GM21717 (cell line): Measurements from ENCODE around the gene NSRP1.
"Not testable (repeated sequence)": the region's sequence is repeated elsewhere in the genome, so short reads cannot be mapped to it uniquely, and the experiment has no call there.

Source experiments
- ATAC-seq: cut with Tn5 transposase; IDR thresholded peaks from one replicate; pipeline ENCODE4 v1.9.1; 2021; ENCODE audit warnings: mild to moderate bottlenecking, moderate library complexity; ENCODE audit not compliant: unreplicated experiment

The NSRP1 gene

GRCh38 chr17:30176855-30177254, 60.2 kb downstream of the NSRP1 start:
- ATAC-seq, result no peak

- no peak for ATAC-seq
Measured at GRCh38 chr17:30186761-30187160, 70.1 kb downstream of the NSRP1 start.

GRCh38 chr17:30187573-30187972, 71.0 kb downstream of the NSRP1 start:
- ATAC-seq, result no peak

GRCh38 chr17:30188211-30188939, 71.8 kb downstream of the NSRP1 start:
- ATAC-seq, result no peak

GRCh38 chr17:30191072-30191471, 74.5 kb downstream of the NSRP1 start:
- ATAC-seq, result no peak

GRCh38 chr17:30196504-30196903, 79.9 kb downstream of the NSRP1 start:
- ATAC-seq, result no peak

GRCh38 chr17:30197416-30197815, 80.8 kb downstream of the NSRP1 start:
- ATAC-seq, result no peak

GRCh38 chr17:30199600-30199999, 83.0 kb downstream of the NSRP1 start:
- ATAC-seq, result no peak

- no peak for ATAC-seq
Measured at GRCh38 chr17:30200106-30200505, 83.5 kb downstream of the NSRP1 start.

GRCh38 chr17:30200656-30201055, 84.0 kb downstream of the NSRP1 start:
- ATAC-seq, result not testable (repeated sequence)

GRCh38 chr17:30203471-30203981, 86.9 kb downstream of the NSRP1 start:
- no peak for ATAC-seq

- no peak for ATAC-seq
Measured at GRCh38 chr17:30207655-30208054, 91.0 kb downstream of the NSRP1 start.

- ATAC-seq, result no peak
Measured at GRCh38 chr17:30208214-30208613, 91.6 kb downstream of the NSRP1 start.

GRCh38 chr17:30209930-30210329, 93.3 kb downstream of the NSRP1 start:
- no peak for ATAC-seq

- no peak for ATAC-seq
Measured at GRCh38 chr17:30210366-30210765, 93.8 kb downstream of the NSRP1 start.

- no peak for ATAC-seq
Measured at GRCh38 chr17:30210901-30211300, 94.3 kb downstream of the NSRP1 start.

GRCh38 chr17:30211371-30211770, 94.8 kb downstream of the NSRP1 start:
- no peak for ATAC-seq

- peak; percentile 63 for ATAC-seq
Measured at GRCh38 chr17:30212750-30213149, 96.1 kb downstream of the NSRP1 start.

- no peak for ATAC-seq
Measured at GRCh38 chr17:30217054-30217453, 100.4 kb downstream of the NSRP1 start.

- no peak for ATAC-seq
Measured at GRCh38 chr17:30217746-30218245, 101.2 kb downstream of the NSRP1 start.

GRCh38 chr17:30218799-30219198, 102.2 kb downstream of the NSRP1 start:
- no peak for ATAC-seq

- ATAC-seq, result no peak
Measured at GRCh38 chr17:30219315-30219714, 102.7 kb downstream of the NSRP1 start.

GRCh38 chr17:30219833-30220232, 103.2 kb downstream of the NSRP1 start:
- ATAC-seq, result no peak
